Urothelium cell line (cell line): ENCODE results near the gene LRBA.
"Not testable (repeated sequence)": the region's sequence is repeated elsewhere in the genome, so short reads cannot be mapped to it uniquely, and the experiment has no call there.

ENCODE experiments used
- DNase-seq: peaks from one replicate; pipeline ENCODE4 v3.0.0; 2011; ENCODE audit warnings: low spot score, mixed read lengths
- FAIRE-seq: peaks from 2 replicates; lab custom pipeline; 2011; peaks lifted over from hg19 to GRCh38; lab: Jason Lieb, UNC

The LRBA gene

GRCh38 chr4:150387981-150388380, 627.1 kb downstream of the LRBA start:
- no peak for DNase-seq
- FAIRE-seq: no peak

GRCh38 chr4:150386415-150386814, 628.7 kb downstream of the LRBA start:
- not testable (repeated sequence) for FAIRE-seq, DNase-seq

- FAIRE-seq: no peak
- peak; percentile 2 for DNase-seq
Measured at GRCh38 chr4:150385606-150386005, 629.5 kb downstream of the LRBA start.

- DNase-seq (no peak), FAIRE-seq (no peak)
Measured at GRCh38 chr4:150384249-150384648, 630.8 kb downstream of the LRBA start.

- FAIRE-seq: no peak
- no peak for DNase-seq
Measured at GRCh38 chr4:150382028-150382427, 633.1 kb downstream of the LRBA start.

- DNase-seq (no peak), FAIRE-seq (no peak)
Measured at GRCh38 chr4:150381609-150382008, 633.5 kb downstream of the LRBA start.

GRCh38 chr4:150381036-150381435, 634.0 kb downstream of the LRBA start:
- no peak for DNase-seq
- no peak for FAIRE-seq

GRCh38 chr4:150379454-150379853, 635.6 kb downstream of the LRBA start:
- no peak for DNase-seq
- no peak for FAIRE-seq

GRCh38 chr4:150375025-150375424, 640.1 kb downstream of the LRBA start:
- FAIRE-seq (no peak), DNase-seq (no peak)

GRCh38 chr4:150371869-150372268, 643.2 kb downstream of the LRBA start:
- FAIRE-seq (no peak), DNase-seq (no peak)

GRCh38 chr4:150369434-150370380, 645.4 kb downstream of the LRBA start:
- DNase-seq: no peak
- FAIRE-seq: no peak

- FAIRE-seq: no peak
Measured at GRCh38 chr4:150368667-150369066, 646.4 kb downstream of the LRBA start.

GRCh38 chr4:150367326-150367725, 647.8 kb downstream of the LRBA start:
- FAIRE-seq: no peak

More at GRCh38 chr4:150368667-150369066, 646.4 kb downstream of the LRBA start:
- DNase-seq: no peak

GRCh38 chr4:150366487-150366999, 648.5 kb downstream of the LRBA start:
- FAIRE-seq (no peak), DNase-seq (no peak)

More at GRCh38 chr4:150367326-150367725, 647.8 kb downstream of the LRBA start:
- DNase-seq: no peak

- no peak for DNase-seq
- no peak for FAIRE-seq
Measured at GRCh38 chr4:150363721-150364688, 651.1 kb downstream of the LRBA start.

- no peak for FAIRE-seq
- no peak for DNase-seq
Measured at GRCh38 chr4:150358691-150359090, 656.4 kb downstream of the LRBA start.

GRCh38 chr4:150357829-150358228, 657.3 kb downstream of the LRBA start:
- no peak for FAIRE-seq
- DNase-seq: no peak

- DNase-seq (no peak), FAIRE-seq (no peak)
Measured at GRCh38 chr4:150355858-150356455, 659.1 kb downstream of the LRBA start.

GRCh38 chr4:150355418-150355817, 659.7 kb downstream of the LRBA start:
- FAIRE-seq: no peak
- no peak for DNase-seq

GRCh38 chr4:150354214-150354796, 660.8 kb downstream of the LRBA start:
- FAIRE-seq: no peak

More at GRCh38 chr4:150354214-150354796, 660.8 kb downstream of the LRBA start:
- no peak for DNase-seq
